Measurements from ENCODE around the gene VAT1L. TPM values are rescaled to one million over a fixed set of nuclear protein-coding genes. Genes with fewer than 3 reads are reported as not detected.
"Not testable (repeated sequence)": the region's sequence is repeated elsewhere in the genome, so short reads cannot be mapped to it uniquely, and the experiment has no call there.

VAT1L gene
- total RNA-seq, 1 experiment from 2014 or later = not detected

DNA sequence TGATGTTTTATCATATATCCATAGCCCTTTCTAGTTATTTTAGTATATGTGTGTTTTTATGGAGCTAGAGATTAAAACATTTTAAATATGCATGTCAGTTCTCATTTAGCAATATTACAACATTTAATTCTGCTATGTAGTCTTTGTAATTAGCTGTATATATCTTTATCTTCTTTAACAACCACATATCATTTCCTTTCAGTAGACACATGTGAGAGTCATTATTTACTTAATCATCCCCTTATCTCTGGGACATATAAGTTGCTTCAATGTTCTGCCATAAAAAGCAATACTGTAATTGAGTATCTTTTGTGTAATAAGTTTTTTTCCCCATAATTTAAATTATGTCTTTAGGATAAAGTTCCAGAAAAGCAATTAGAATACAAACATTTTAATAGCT, 182.0 kb downstream of the VAT1L start:
- no peak for DNase-seq (ENCODE audit: low spot score)
- in situ Hi-C loops (cut with HindIII; ENCODE audit: low sequenced_read_pairs) = no loop called here

DNA sequence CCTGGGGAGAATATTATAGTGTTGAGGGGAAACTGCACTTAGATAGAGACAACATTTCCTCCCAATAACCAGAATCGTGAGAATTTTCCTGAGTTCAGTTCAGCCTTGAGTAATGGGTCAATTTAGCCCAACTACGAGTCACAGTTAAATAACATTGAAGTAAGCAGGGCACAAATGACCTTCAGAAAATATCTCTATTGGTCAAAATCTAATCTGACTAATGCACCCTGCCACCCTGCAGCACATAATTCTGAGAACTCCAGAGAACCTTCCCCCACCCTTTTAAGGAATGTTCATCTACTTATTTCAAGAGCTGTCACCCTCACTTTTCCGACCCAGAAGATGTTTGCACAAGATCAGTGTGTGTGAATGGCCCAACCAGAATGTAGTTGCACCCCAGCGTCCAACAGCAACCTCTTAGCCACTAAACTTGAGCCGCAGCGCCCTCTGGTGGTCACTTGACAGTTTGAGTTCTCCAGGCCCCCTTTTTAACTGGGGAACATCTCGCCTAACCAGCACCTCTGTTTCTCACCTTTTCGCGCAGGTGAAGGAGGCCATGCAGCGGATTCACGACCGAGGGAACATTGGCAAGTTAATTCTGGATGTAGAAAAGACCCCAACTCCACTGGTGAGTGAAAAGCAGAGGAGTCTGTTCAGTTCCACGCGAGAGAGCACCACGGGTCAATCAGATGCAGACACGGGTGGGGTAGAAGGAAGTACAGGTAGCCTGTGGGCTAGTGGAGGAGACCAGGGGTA, 183.1 kb downstream of the VAT1L start:
- in situ Hi-C loops (cut with HindIII; ENCODE audit: low sequenced_read_pairs) = no loop called here

DNA sequence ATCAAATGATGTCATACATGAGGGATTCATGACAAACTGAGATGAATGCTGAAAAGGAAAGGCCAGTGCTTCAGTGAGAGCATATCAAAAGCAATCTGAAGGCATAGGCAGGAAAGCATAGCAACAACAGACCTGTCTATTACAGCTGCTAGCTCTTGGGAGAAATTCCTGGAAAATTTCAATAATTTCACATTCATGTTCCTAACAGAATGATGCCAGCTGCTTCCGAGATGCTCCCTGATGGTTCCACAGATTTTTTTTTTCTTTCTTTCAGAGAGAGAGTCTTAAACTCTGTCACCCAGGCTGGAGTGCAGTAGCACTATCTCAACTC, 183.7 kb downstream of the VAT1L start:
- in situ Hi-C loops (cut with HindIII; ENCODE audit: low sequenced_read_pairs) = no loop called here
- no peak for DNase-seq (ENCODE audit: low spot score)

More for the DNA sequence above, 183.1 kb downstream of the VAT1L start:
- peak; percentile 89 for DNase-seq (ENCODE audit: low spot score)

- DNase-seq (ENCODE audit: low spot score) = no peak
- in situ Hi-C loops (cut with HindIII; ENCODE audit: low sequenced_read_pairs) = no loop called here
These were observed 186.5 kb downstream of the VAT1L start for GRCh38 chr16:77974883-77975282.

DNA sequence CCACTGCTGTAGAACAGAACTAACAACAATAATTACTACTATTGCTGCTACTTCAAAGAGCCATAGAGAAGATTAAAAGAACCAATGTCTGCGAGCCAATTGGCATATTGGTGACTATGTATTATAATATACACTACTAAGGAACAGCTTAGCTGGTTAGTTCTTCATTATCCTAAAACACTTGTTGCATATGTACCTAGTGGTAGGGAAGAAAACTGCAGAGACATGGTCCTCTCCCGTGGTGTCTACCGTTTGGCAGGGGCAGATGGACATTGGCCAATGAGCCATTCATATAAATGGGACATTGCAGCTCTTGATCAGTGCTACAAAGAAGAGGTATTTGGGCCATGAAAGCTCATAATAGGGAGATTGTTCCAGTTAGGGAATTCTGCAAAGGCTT, 187.6 kb downstream of the VAT1L start:
- in situ Hi-C loops (cut with HindIII; ENCODE audit: low sequenced_read_pairs) = no loop called here

DNA sequence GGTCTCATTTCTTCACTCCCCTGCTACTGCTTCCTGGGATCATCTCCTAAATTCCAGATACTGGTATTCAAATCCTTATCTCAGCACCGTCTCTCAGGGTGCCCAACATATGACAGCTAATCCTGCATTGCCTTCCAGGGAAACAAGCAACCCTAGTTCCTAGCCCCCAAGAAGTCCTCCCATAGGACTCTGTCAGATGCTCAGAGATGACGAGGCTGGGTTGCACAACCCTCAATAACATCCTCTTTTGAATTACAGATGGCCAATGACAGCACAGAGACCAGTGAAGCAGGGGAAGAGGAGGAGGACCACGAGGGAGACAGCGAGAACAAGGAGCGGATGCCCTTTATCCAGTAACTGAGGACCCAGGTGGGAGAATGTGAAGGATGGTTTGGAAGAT, 189.0 kb downstream of the VAT1L start:
- no peak for DNase-seq (ENCODE audit: low spot score)
- in situ Hi-C loops (cut with HindIII; ENCODE audit: low sequenced_read_pairs) = no loop called here

More for the DNA sequence above, 187.6 kb downstream of the VAT1L start:
- DNase-seq (ENCODE audit: low spot score) = no peak

DNA sequence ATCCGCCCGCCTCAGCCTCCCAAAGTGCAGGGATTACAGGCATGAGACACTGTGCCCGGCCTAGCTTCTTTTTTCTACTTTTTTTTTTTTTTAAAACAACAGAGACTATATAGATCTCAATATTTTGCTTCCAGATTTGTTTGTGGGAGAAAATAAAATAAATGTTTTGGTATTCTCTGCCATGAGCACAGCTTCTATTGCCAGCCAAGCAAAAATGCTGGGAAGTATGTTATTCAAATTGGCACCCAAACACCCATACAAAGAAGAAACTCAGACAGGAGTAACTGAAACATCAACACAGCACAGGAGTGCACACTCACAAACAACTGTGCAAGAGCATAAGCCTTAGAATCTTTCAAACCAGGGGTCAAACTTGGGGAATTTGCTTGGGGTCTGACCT, 196.7 kb downstream of the VAT1L start:
- in situ Hi-C loops (cut with HindIII; ENCODE audit: low sequenced_read_pairs) = no loop called here
- DNase-seq (ENCODE audit: low spot score) = no peak

DNA sequence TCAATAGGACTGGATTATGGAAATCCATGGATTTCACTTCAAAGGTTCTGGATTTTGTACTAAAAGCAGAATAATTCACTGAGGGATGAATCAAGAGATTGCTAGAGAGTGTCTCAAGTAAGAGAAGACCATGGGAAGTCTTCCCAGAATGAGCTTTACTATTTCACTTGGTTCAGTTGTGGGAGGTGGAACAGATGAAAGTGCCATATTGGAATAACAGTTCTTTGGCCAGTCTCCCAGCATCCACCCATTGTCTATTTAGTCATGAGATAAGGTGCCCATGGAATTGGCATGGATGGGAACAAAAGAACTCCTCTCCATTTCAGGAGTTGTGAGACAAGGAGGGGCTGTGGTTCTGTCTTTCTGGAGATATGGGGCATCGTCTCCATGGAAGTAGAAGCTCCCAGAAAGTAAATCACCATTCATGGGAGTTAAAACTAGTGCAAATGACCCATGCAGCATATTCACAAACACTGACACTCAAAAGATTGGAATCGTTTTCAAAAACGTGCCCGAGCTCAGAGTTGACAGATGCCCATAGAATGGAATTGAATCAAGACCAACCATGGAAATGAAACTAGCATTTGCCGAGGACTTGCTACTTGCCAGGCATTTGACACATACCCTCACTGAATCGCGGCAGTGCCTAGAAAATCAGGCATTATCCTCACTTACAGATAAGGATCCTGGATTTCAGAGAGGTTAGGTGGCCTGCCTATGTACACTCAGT, 197.8 kb downstream of the VAT1L start:
- DNase-seq (ENCODE audit: low spot score) = peak; percentile 60
- in situ Hi-C loops (cut with HindIII; ENCODE audit: low sequenced_read_pairs) = no loop called here

- DNase-seq (ENCODE audit: low spot score) = no peak
- in situ Hi-C loops (cut with HindIII; ENCODE audit: low sequenced_read_pairs) = no loop called here
These were observed 199.4 kb downstream of the VAT1L start for GRCh38 chr16:77987810-77988209.

- in situ Hi-C loops (cut with HindIII; ENCODE audit: low sequenced_read_pairs) = no loop called here
- DNase-seq (ENCODE audit: low spot score) = no peak
These were observed 201.5 kb downstream of the VAT1L start for GRCh38 chr16:77989846-77990245.

GRCh38 chr16:77991701-77992100, 203.3 kb downstream of the VAT1L start:
- DNase-seq (ENCODE audit: low spot score) = no peak
- in situ Hi-C loops (cut with HindIII; ENCODE audit: low sequenced_read_pairs) = no loop called here

DNA sequence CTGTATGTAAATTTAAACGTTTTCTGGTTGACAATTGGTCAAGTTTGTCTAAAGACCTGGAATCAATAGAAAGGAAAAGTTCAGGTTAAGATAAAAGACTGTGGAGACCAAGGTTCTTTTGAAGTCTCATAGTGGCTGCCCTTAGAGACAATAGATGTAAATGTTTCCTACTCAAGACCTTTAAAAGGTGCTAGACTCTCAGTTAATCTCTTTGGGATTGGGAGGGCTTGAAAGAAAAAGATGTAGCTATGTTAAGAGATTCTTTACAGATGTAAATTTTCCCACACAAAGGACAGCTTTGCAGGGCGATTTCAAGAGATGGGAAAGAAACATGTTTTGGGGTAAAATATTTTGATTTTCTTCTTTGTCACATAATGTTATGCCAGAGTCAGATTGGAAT, 204.0 kb downstream of the VAT1L start:
- in situ Hi-C loops (cut with HindIII; ENCODE audit: low sequenced_read_pairs); DNase-seq (ENCODE audit: low spot score): not testable (repeated sequence)

DNA sequence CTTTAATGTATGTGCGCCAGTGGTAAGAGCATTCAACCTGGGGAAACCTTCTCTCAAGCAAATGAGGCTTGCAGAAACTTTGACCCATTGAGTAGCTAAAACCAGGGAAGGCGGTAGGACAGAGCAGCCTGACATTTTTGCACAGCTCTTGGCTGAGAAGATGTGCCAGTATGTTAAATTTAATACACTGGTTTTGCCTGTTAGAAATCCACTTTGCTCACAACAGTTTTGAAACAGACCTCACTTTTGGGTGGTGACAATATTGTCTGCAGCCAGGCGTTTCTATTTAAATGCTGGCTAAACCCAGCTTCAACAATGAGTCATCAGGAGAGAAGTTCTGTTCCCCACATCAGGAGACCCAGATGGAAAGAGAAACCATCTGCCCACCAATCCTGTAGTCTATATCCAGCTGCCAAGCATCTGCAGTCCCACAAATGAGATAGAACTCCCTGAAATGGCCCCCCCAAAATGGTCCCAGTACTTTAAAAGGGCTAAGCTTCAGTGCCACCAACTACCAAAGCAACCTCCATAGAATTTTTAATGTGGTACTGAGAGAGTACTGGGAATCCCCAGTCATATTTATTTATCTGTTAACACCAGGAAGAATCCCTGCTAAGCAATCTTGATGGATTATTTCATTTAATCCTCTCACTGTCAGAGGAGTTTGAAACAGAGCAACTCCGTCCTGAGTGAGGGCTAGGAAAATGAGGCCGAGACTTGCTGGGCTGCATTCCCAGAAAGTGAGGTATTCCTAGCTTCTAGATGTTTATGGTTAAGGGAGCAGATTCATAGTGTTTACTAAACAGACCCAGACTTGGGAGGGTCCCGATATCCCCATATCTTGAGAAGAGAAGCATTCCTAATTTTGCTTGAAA, 205.0 kb downstream of the VAT1L start:
- DNase-seq (ENCODE audit: low spot score) = no peak
- in situ Hi-C loops (cut with HindIII; ENCODE audit: low sequenced_read_pairs) = no loop called here

DNA sequence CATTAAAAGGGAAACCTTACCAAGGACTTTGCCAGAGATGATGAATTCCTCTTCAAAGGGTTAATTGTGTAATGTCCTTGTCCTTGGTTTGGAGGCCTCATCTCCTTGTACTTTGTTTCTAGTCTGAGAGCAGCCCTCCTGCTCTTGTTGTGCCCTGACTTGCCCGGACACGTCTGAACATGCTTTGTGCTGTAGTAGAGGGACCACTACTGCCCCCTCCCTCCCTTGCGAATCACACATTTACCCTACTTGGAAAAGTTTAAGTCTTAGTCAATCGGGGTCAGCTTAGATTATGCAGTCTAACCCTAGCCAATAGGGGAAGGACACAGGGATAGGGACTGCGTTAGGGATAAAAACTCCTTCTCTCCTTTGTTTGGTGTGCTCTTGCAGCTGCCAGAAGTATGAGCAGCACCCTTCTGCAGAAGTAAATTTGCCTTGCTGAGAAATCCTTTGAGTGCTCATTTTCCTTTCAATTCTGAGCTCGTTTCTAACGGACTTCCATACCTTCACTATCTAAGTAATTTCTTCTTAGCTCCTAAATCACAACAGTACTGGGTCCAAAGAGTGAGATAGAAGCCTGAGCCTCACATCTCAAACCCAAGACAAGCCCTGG, 207.6 kb downstream of the VAT1L start:
- DNase-seq (ENCODE audit: low spot score) = no peak
- in situ Hi-C loops (cut with HindIII; ENCODE audit: low sequenced_read_pairs) = no loop called here

DNA sequence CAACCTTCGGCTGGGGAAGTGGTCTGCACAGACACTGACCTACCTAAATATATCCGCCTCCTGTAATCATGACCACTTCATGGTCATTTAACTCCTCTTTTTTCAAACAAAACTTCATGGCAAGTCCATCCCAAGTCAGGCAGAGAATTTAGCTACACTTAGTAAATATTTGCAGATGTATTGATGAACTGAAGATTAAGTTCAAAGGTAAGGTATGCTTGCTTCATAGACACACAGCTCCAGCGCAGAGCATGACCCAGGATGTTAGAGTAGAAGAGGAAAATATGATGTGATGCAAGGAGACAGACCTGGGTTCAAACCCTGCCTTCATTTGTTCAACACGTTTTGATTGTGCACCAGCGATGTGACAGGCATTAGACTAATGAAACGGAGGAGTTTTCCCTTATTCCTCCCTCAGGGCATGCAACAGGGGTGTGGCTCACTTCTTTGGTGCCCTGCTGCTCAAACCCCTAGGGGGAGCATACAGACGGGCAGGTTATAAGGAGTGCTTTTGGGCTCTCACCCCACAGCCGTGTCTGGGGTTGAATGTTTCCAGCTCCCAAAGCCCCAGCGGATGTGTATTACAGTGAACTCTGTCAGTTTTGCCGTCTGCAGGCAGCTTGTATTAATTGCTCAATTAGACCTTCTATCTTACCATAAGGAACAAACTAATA, 210.1 kb downstream of the VAT1L start:
- DNase-seq (ENCODE audit: low spot score) = no peak
- in situ Hi-C loops (cut with HindIII; ENCODE audit: low sequenced_read_pairs) = no loop called here

DNA sequence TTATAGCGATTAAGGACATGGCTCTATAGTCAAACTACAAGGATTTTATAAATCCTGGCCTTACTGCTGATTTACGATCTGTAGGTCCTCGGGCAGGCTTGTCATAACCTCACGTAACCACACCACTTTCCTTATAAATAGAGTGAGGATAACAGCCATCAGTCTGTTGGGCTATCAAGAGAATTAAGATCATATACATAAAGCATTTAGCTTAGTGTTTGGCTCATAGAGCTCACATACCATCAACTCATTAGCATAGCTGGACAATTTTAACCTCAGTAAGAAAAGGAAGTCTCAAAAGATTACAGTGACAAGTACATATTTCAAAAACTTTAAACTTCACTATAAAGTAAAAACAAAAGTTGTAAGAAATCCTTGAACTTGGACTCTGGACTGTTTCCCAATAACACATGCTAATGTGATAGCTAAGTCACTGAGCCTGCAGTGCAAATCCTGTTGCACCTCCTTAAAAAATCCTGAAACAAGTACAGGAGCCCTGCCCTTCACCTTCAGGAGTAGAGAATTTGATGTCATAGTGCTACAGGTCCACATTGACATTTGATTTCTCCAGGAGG, 213.2 kb downstream of the VAT1L start:
- DNase-seq (ENCODE audit: low spot score) = no peak
- in situ Hi-C loops (cut with HindIII; ENCODE audit: low sequenced_read_pairs) = no loop called here

- peak; percentile 87 for DNase-seq (ENCODE audit: low spot score)
- in situ Hi-C loops (cut with HindIII; ENCODE audit: low sequenced_read_pairs) = no loop called here
These were observed 214.7 kb downstream of the VAT1L start for GRCh38 chr16:78002915-78003538.

DNA sequence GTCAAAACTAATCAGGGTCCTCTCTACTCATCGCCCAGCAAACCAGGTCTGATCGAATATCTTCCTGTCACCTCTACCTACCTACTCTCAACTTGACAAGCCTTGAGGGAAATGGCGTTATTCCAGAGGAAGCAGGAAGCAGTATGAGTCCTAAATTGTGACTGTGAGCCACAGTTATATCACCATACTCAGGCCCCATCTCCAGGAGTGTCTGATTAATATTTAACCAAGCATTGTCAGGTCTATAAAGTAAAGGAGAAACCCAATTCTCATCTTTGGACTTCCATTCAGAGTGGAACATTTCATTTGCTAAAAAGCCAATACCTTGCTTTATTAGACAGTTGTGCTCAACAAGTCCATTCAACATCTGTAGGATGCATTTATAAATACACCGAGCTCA, 216.2 kb downstream of the VAT1L start:
- in situ Hi-C loops (cut with HindIII; ENCODE audit: low sequenced_read_pairs) = no loop called here
- no peak for DNase-seq (ENCODE audit: low spot score)

Data from G401 (cell line).